Astrocyte (in vitro differentiated cells and primary cell): ENCODE data around the gene ISLR. TPM values are rescaled to one million over a fixed set of nuclear protein-coding genes. Genes with fewer than 3 reads are reported as not detected.

ENCODE experiments used
- DNase-seq: peaks from one replicate; pipeline ENCODE4 v3.0.0-alpha.2; 2010; ENCODE audit warnings: low read depth
- FAIRE-seq: peaks from 2 replicates; lab custom pipeline; 2011; peaks lifted over from hg19 to GRCh38; lab: Jason Lieb, UNC
- H2AFZ ChIP-seq: 2 replicates; pipeline ENCODE4 v1.6.0; 2012; ENCODE audit warnings: low read depth, low read length, inconsistent platforms
- H3K27ac ChIP-seq: 2 replicates; pipeline ENCODE4 v1.5.1; 2011; ENCODE audit warnings: low read depth, low read length, inconsistent platforms
- H3K27me3 ChIP-seq: 2 replicates; pipeline ENCODE4 v1.6.0; 2011; ENCODE audit warnings: low read length, inconsistent platforms; ENCODE audit not compliant: insufficient read depth
- H3K36me3 ChIP-seq: 2 replicates; pipeline ENCODE4 v1.5.1; 2011; ENCODE audit warnings: low read length, inconsistent platforms; ENCODE audit not compliant: insufficient read depth
- H3K4me1 ChIP-seq: 2 replicates; pipeline ENCODE4 v1.5.1; 2011; ENCODE audit warnings: low read length, inconsistent platforms; ENCODE audit not compliant: insufficient read depth
- H3K4me2 ChIP-seq: 2 replicates; pipeline ENCODE4 v1.6.0; 2012; ENCODE audit warnings: low read length, inconsistent platforms
- H3K4me3 ChIP-seq: 2 replicates; pipeline ENCODE4 v1.5.1; 2011; ENCODE audit warnings: low read depth, mild to moderate bottlenecking, low read length, inconsistent platforms; ENCODE audit not compliant: insufficient read depth
- H3K79me2 ChIP-seq: 2 replicates; pipeline ENCODE4 v1.6.0; 2012; ENCODE audit warnings: mild to moderate bottlenecking, low read length, inconsistent platforms; ENCODE audit not compliant: insufficient read depth
- H3K9ac ChIP-seq: 2 replicates; pipeline ENCODE4 v1.6.0; 2012; ENCODE audit warnings: mild to moderate bottlenecking, low read length, inconsistent platforms
- H3K9me3 ChIP-seq: 2 replicates; pipeline ENCODE4 v1.5.1; 2012; ENCODE audit warnings: low read depth, mild to moderate bottlenecking, low read length, inconsistent platforms; ENCODE audit not compliant: insufficient read depth
- H4K20me1 ChIP-seq: 2 replicates; pipeline ENCODE4 v1.6.0; 2012; ENCODE audit warnings: low read length, inconsistent platforms; ENCODE audit not compliant: insufficient read depth
- H3K27ac Mint-ChIP-seq: one replicate; pipeline ENCODE4 v1.8.0; 2021; ENCODE audit warnings: mild to moderate bottlenecking, mixed read lengths; ENCODE audit not compliant: unreplicated experiment
- H3K27me3 Mint-ChIP-seq: one replicate; pipeline ENCODE4 v1.8.0; 2021; ENCODE audit warnings: low read depth, mixed read lengths; ENCODE audit not compliant: unreplicated experiment
- H3K36me3 Mint-ChIP-seq: one replicate; pipeline ENCODE4 v1.8.0; 2021; ENCODE audit warnings: low read depth, mixed read lengths; ENCODE audit not compliant: unreplicated experiment
- H3K4me1 Mint-ChIP-seq: one replicate; pipeline ENCODE4 v1.8.0; 2021; ENCODE audit warnings: low read depth, mixed read lengths; ENCODE audit not compliant: unreplicated experiment
- H3K4me3 Mint-ChIP-seq: one replicate; pipeline ENCODE4 v1.8.0; 2021; ENCODE audit warnings: mild to moderate bottlenecking, moderate library complexity, mixed read lengths; ENCODE audit not compliant: unreplicated experiment
- H3K9me3 Mint-ChIP-seq: one replicate; pipeline ENCODE4 v1.8.0; 2021; ENCODE audit warnings: mild to moderate bottlenecking, mixed read lengths; ENCODE audit not compliant: unreplicated experiment
- CTCF ChIP-seq: IDR thresholded peaks from 2 replicates; pipeline ENCODE4 v1.5.1; 2011; ENCODE audit warnings: low read depth, mild to moderate bottlenecking, inconsistent platforms, low read length, moderate library complexity; ENCODE audit not compliant: insufficient read depth
- EZH2 ChIP-seq: IDR thresholded peaks from 2 replicates; pipeline ENCODE4 v1.6.1; 2012; ENCODE audit warnings: mild to moderate bottlenecking, low read length, inconsistent platforms; ENCODE audit not compliant: insufficient read depth
- total RNA-seq: library from RNA; stranded (reverse); gene quantifications from 2 replicates; pipeline ENCODE4 v1.2.1, GENCODE V29; 2021

The ISLR gene
- total RNA-seq, 1 donor from 2014 or later, result 1.6 TPM

GRCh38 chr15:74184582-74185091 is 11.1 kb downstream of the ISLR start:
- peaks cover 53% of the 10 kb centered on the region for H3K27me3 Mint-ChIP-seq
- H3K36me3 ChIP-seq, result no peaks in the 10 kb centered on the region
- H3K9me3 ChIP-seq, result no peaks in the 10 kb centered on the region
- peaks cover 14% of the 10 kb centered on the region for H3K4me1 Mint-ChIP-seq
- H3K4me1 ChIP-seq, result peaks cover 26% of the 10 kb centered on the region
- no peak overlapping the region for H3K9ac ChIP-seq
- no peaks in the 10 kb centered on the region for H3K27me3 ChIP-seq
- no peak overlapping the region for H2AFZ ChIP-seq
- no peak overlapping the region for H3K4me3 Mint-ChIP-seq
- H3K79me2 ChIP-seq, result no peaks in the 10 kb centered on the region
- H3K9me3 Mint-ChIP-seq, result peaks cover 6% of the 10 kb centered on the region
- no peak overlapping the region for H3K27ac ChIP-seq
- H3K27ac Mint-ChIP-seq, result no peak overlapping the region
- H4K20me1 ChIP-seq, result no peaks in the 10 kb centered on the region
- H3K4me2 ChIP-seq, result no peak overlapping the region
- TF ChIP-seq CTCF, result no peak
- no peak for TF ChIP-seq EZH2
- peaks cover 3% of the 10 kb centered on the region for H3K36me3 Mint-ChIP-seq
- DNase-seq, result no peak
- no peak for FAIRE-seq
- no peak overlapping the region for H3K4me3 ChIP-seq

- no peak overlapping the region for H2AFZ ChIP-seq
- Mint-ChIP-seq H3K36me3 (no peaks in the 10 kb centered on the region), H3K27me3 (peaks cover 52% of the 10 kb centered on the region), H3K4me1 (peaks cover 8% of the 10 kb centered on the region), H3K4me3 (no peak overlapping the region), H3K27ac (peak overlapping the region; percentile 38), H3K9me3 (peaks cover 5% of the 10 kb centered on the region)
- DNase-seq (no peak), FAIRE-seq (peak; percentile 41)
- peak overlapping the region; percentile 22 for H3K4me2 ChIP-seq
- no peak overlapping the region for H3K4me3 ChIP-seq
- TF ChIP-seq EZH2 (no peak), CTCF (no peak)
- peaks cover 14% of the 10 kb centered on the region for H3K4me1 ChIP-seq
- H3K79me2 ChIP-seq, result no peaks in the 10 kb centered on the region
- H3K9ac ChIP-seq, result no peak overlapping the region
- no peaks in the 10 kb centered on the region for H4K20me1 ChIP-seq
- no peaks in the 10 kb centered on the region for H3K27me3 ChIP-seq
- H3K27ac ChIP-seq, result no peak overlapping the region
- no peaks in the 10 kb centered on the region for H3K36me3 ChIP-seq
- no peaks in the 10 kb centered on the region for H3K9me3 ChIP-seq
Observed at GRCh38 chr15:74185710-74186348, 12.3 kb downstream of the ISLR start.

- H3K27ac ChIP-seq, result no peak overlapping the region
- DNase-seq (no peak), FAIRE-seq (no peak)
- Mint-ChIP-seq H3K27me3 (peaks cover 38% of the 10 kb centered on the region), H3K4me3 (no peak overlapping the region), H3K27ac (no peak overlapping the region), H3K36me3 (no peaks in the 10 kb centered on the region), H3K4me1 (peaks cover 12% of the 10 kb centered on the region), H3K9me3 (peaks cover 3% of the 10 kb centered on the region)
- H2AFZ ChIP-seq, result no peak overlapping the region
- no peak overlapping the region for H3K4me3 ChIP-seq
- H3K27me3 ChIP-seq, result no peaks in the 10 kb centered on the region
- H4K20me1 ChIP-seq, result no peaks in the 10 kb centered on the region
- H3K79me2 ChIP-seq, result no peaks in the 10 kb centered on the region
- peaks cover 19% of the 10 kb centered on the region for H3K4me1 ChIP-seq
- no peaks in the 10 kb centered on the region for H3K9me3 ChIP-seq
- H3K4me2 ChIP-seq, result no peak overlapping the region
- TF ChIP-seq EZH2 (no peak), CTCF (no peak)
- no peaks in the 10 kb centered on the region for H3K36me3 ChIP-seq
- no peak overlapping the region for H3K9ac ChIP-seq
Observed at GRCh38 chr15:74188216-74188615, 14.7 kb downstream of the ISLR start.
